ENCODE results near the gene LRRC45. TPM values are rescaled to one million over a fixed set of nuclear protein-coding genes. Genes with fewer than 3 reads are reported as not detected.

LRRC45 gene
- 12.2 TPM for total RNA-seq
- long read RNA-seq, transcript LRRC45-201 (17 exons, 2,701 nt), result major isoform, 14 of 52 reads
- long read RNA-seq, partial matches to known transcripts, result 25 of 52 reads
- long read RNA-seq, other reads (novel, unspliced or antisense), result 13 of 52 reads

DNA sequence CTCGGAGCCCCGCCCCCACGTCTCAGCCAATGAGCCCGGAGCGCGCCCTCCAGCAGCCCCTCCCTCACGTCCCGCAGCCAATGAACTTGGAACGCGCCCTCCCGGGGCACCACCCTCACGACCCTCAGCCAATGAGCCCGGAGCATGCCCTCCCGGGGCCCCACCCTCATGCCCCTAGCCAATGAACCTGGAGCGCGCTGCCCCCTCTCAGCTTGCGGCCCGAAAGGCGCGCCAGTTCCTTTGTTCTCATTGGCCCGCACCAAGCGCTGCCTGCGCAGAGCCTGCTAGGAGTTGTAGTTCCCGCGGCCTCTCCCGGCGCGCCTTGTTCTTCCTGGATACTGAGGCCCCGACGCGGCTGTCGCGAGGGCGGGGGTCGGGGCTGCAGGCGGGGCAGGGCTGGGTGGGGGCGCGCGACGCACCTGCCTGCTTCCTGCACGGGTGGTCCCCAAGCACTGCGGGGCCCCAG is at the start of gene LRRC45:
LRRC45 (plus strand) TSS at position 325 of the 466 bp plus-strand sequence. CDS start 339 bp downstream, outside the sequence.
- Histone ChIP-seq H3K36me3 (no peaks in the 10 kb centered on the region), H3K9me3 (no peaks in the 10 kb centered on the region), H3K4me1 (peaks cover 20% of the 10 kb centered on the region), H3K27me3 (no peaks in the 10 kb centered on the region), H3K27ac (peak within 1 kb of the TSS; percentile 78), H3K4me3 (peak within 1 kb of the TSS; percentile 98)
- ATAC-seq (peak; percentile 95), DNase-seq (peak; percentile 100)
- TF ChIP-seq, protein P1, sequence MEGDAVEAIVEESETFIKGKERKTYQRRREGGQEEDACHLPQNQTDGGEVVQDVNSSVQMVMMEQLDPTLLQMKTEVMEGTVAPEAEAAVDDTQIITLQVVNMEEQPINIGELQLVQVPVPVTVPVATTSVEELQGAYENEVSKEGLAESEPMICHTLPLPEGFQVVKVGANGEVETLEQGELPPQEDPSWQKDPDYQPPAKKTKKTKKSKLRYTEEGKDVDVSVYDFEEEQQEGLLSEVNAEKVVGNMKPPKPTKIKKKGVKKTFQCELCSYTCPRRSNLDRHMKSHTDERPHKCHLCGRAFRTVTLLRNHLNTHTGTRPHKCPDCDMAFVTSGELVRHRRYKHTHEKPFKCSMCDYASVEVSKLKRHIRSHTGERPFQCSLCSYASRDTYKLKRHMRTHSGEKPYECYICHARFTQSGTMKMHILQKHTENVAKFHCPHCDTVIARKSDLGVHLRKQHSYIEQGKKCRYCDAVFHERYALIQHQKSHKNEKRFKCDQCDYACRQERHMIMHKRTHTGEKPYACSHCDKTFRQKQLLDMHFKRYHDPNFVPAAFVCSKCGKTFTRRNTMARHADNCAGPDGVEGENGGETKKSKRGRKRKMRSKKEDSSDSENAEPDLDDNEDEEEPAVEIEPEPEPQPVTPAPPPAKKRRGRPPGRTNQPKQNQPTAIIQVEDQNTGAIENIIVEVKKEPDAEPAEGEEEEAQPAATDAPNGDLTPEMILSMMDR (IDR thresholded peaks at IDR 0.05), result no peak
- intact Hi-C loops (cut with DNase I), result no loop called here

DNA sequence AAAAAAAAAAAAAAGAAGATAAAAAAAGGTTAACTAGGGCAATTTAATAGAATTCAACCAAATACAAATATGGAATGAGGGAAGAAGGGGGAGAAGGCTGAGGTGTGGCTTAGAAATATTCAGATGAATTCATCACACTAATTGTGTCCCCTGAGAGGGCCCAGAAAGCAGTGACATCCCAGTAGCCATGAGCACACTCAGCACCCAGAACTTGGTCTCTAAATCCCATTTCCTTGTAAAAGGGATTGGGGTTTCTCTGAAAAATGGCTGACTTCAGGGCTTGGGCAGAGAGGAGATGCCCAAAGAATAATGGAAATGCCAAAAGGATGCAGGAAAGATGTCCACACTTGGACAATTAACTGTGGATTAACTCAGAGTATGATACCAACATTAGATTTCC is 49.7 kb upstream of the LRRC45 start:
- intact Hi-C loops (cut with DNase I), result no loop called here
- ATAC-seq (no peak), DNase-seq (no peak)
- Histone ChIP-seq H3K4me1 (peaks cover 14% of the 10 kb centered on the region), H3K4me3 (no peak overlapping the region), H3K36me3 (no peaks in the 10 kb centered on the region), H3K9me3 (peaks cover 6% of the 10 kb centered on the region), H3K27me3 (no peaks in the 10 kb centered on the region), H3K27ac (no peak overlapping the region)
- TF ChIP-seq, protein P1 (IDR thresholded peaks at IDR 0.05), result no peak

DNA sequence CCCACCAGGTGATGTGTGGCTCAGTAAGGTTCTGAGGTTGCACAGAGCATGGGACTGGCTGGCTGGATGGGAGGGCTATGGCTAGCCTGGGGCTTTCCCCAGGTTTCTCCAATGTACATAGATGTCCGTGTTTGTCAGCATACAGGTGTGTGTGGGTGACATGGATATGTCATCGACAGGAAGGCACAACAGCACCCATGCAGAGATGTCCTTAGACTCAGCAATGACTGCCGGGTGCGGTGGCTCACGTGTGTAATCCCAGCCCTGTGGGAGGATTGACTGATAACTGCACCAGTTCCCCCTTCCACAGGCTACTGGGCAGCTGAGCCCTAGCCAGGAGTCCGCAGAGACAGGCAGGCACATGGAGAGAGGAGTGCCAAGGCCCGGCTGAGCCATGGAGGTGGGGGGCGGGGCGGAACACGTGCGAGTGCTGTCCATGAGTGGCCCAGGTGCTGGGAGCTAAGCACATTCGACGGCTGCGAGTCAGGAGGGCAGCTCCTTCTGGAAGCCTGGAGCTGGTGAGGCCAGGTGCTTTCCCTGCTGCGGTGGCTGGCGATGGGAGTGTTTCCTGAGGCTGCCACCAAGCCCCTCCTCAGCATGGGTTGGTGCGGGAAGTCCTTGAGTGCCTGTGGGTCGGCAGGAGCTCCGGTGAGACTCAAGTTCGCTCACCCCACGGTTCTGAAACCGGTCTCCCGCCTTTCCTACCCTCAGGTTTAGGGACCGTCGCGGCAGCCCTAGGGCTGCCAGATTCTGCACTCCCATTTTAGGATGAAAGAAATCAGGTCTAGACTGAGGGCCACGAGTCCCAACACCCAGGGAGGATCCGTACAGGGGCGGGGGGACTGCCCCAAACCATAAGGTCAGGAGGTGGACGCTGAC is 46.5 kb upstream of the LRRC45 start:
- Histone ChIP-seq H3K27ac (peak overlapping the region; percentile 92), H3K27me3 (no peaks in the 10 kb centered on the region), H3K4me3 (peak overlapping the region; percentile 87), H3K36me3 (no peaks in the 10 kb centered on the region), H3K4me1 (peaks cover 23% of the 10 kb centered on the region), H3K9me3 (peaks cover 6% of the 10 kb centered on the region)
- peak; percentile 86 for DNase-seq
- intact Hi-C loops (cut with DNase I), result no loop called here
- ATAC-seq, result peak; percentile 35
- TF ChIP-seq, protein P1 (IDR thresholded peaks at IDR 0.05), result no peak

DNA sequence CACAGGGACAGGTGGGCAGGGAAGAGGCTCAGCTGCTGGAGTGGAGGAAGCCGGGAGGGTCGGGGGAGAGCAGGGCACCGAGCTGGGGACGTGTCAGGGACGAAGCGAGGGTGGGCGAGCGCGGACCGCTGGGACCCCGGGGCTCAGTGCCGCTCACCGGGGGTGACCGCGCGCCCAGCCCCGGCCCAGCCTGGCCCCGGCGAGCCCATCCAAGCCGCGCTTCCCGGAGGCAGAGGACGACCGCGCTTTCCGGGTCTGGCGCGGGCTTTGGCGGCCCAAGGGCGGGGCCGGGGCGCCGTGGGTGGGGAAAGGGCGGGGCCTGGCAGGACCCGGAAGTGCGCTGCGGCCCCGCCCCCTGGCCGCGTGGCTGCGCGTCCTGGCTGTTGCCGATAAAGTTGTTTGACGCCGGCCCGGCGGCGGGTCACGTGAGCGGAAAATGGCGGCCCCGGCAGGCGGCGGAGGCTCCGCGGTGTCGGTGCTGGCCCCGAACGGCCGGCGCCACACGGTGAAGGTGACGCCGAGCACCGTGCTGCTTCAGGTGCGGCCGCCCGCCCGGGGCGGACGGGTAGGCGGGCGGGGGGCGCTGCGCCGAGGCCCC is 45.8 kb upstream of the LRRC45 start, which contains the start of gene ASPSCR1:
ASPSCR1 (plus strand) TSS at position 419 of the 598 bp plus-strand sequence; CDS start at position 437, 18 bp downstream.
- H3K27ac ChIP-seq, result peak within 1 kb of the TSS; percentile 92
- TF ChIP-seq, protein P1 (IDR thresholded peaks at IDR 0.05), result no peak
- H3K9me3 ChIP-seq, result peaks cover 6% of the 10 kb centered on the region
- H3K27me3 ChIP-seq, result no peaks in the 10 kb centered on the region
- peak within 1 kb of the TSS; percentile 87 for H3K4me3 ChIP-seq
- intact Hi-C loops (cut with DNase I), result no loop called here
- peaks cover 25% of the 10 kb centered on the region for H3K4me1 ChIP-seq
- ATAC-seq (peak; percentile 96), DNase-seq (peak; percentile 96)
- no peaks in the 10 kb centered on the region for H3K36me3 ChIP-seq

DNA sequence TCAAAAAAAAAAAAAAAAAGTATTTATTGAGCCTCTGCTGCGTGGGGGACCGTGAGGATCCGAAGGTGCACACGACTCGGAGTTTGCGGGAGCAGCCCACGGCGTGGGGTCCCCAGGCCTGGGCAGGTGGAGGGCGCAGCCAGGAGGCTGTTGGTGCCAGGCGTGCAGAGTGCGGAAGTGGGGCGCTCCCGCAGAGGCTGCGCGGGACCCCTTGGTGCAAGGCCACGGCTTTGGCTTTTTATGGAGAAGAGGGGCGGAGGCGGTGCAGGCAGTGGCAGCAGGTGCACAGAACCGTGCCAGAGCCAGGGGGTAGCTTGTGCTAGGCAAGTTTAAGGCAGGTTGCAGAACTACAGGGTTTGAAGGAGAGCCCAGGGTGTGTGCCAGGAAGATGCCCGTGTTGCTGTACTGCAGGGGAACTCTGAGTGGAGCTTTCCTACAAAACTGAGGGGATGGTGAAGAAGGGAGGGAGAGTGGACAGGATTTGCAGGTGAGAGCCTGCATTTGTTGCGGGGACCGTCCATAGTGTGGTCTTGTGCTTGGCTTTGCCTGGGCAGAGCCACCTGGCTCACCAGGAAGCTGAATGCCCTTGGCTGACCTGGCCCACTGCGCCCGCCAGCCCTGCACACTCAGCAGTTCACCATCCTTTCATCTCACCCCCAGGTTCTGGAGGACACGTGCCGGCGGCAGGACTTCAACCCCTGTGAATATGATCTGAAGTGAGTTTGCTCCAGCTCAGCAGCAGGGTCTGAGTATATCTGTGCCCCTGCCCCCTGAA is 44.4 kb upstream of the LRRC45 start:
- peaks cover 4% of the 10 kb centered on the region for H3K36me3 ChIP-seq
- intact Hi-C loops (cut with DNase I), result no loop called here
- TF ChIP-seq, protein P1 (IDR thresholded peaks at IDR 0.05), result no peak
- H3K27me3 ChIP-seq, result no peaks in the 10 kb centered on the region
- H3K27ac ChIP-seq, result no peak overlapping the region
- H3K4me1 ChIP-seq, result peaks cover 25% of the 10 kb centered on the region
- H3K4me3 ChIP-seq, result peak overlapping the region; percentile 87
- peaks cover under 1% of the 10 kb centered on the region for H3K9me3 ChIP-seq
- ATAC-seq (no peak), DNase-seq (no peak)
